SH-SY5Y (cell line): Measurements from ENCODE around the gene PSMB9.

Experiments used
- GATA2 ChIP-seq: IDR thresholded peaks from 2 replicates; pipeline ENCODE4 v1.6.1; 2011; ENCODE audit warnings: mild to moderate bottlenecking, low read depth, low read length
- GATA3 ChIP-seq: IDR thresholded peaks from 2 replicates; pipeline ENCODE4 v1.6.1; 2011; ENCODE audit warnings: low read depth, mild to moderate bottlenecking, low read length, moderate library complexity

The PSMB9 gene

GRCh38 chr6:32847004-32847403, 7.0 kb upstream of the PSMB9 start:
- TF ChIP-seq GATA3 (no peak), GATA2 (no peak)

DNA sequence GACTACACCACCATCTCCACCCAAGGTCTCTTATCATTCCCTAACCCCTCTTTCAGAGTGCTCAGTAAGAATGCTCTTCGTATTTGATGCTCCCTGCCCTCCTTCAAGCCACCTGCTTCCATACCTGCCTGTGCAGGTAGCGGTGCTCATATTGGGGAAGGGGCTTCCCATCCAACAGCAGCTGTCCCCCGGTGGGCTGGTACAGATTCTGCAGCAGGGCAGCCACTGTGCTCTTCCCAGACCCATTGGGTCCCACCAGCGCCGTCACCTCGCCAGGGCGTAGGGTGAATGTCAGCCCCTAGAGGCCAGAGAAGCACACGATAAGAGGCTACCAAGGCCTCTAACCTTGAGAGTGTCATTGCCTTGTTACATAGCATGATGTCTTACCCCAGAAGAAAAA, 6.2 kb upstream of the PSMB9 start:
- TF ChIP-seq GATA3, result no peak
- TF ChIP-seq GATA2, result no peak

GRCh38 chr6:32849126-32849525, 4.9 kb upstream of the PSMB9 start:
- TF ChIP-seq GATA3, result no peak
- no peak for TF ChIP-seq GATA2

GRCh38 chr6:32851025-32851424, 3.0 kb upstream of the PSMB9 start:
- TF ChIP-seq GATA2, result no peak
- no peak for TF ChIP-seq GATA3

- TF ChIP-seq GATA3 (no peak), GATA2 (no peak)
Measured at GRCh38 chr6:32852018-32852843, 1.8 kb upstream of the PSMB9 start.

GRCh38 chr6:32852844-32853540, 1.0 kb upstream of the PSMB9 start:
- TF ChIP-seq GATA2, result no peak
- no peak for TF ChIP-seq GATA3

GRCh38 chr6:32854376-32855178, 585 bp downstream of the PSMB9 start:
- no peak for TF ChIP-seq GATA3
- TF ChIP-seq GATA2, result no peak

DNA sequence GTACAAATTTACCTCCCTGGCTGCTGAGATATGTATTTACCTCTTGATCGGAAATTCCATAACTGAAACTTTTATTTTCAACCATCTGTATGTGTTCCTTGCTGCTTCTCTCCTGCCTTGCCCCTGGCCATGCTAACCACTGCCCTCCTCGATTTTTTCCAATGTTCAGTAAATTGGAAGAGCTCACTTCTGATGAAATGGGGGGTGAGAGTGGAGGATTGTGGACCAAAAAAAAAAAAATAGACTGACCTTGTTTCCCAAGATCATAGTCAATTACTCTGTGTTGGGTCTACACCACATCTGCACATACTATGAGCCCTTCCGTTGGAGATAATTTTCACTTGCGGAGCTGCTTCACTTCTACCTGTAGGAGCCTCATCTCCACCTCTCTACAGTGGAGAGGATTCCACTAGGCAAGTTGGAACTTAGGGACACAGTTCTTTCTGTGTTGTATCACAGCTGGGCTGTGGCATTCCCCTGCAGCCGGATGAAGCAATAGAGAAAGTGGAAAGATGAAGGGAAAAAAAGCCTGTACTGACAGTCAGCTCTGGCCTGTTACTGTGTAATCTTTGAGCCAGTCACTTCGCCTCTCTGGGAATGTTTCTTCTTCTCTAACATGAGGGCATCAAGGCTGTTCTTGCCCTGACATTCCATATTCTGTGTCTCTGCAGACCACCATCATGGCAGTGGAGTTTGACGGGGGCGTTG, 1.6 kb downstream of the PSMB9 start:
- TF ChIP-seq GATA3, result no peak
- no peak for TF ChIP-seq GATA2

GRCh38 chr6:32857156-32857891, 3.3 kb downstream of the PSMB9 start:
- TF ChIP-seq GATA2 (no peak), GATA3 (no peak)

DNA sequence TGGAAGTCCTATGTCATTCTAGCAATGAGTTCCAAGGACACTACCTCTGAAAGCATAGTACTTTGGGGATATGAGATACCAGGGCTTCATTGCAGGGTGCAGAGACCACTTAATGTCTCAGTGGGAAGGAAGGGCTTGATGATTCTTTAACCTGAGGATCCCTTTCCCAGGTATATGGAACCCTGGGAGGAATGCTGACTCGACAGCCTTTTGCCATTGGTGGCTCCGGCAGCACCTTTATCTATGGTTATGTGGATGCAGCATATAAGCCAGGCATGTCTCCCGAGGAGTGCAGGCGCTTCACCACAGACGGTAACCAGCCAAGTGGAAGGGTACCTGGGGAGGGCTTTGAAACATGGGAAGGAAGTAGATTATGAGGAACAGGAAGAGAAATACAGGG, 4.2 kb downstream of the PSMB9 start:
- TF ChIP-seq GATA3 (no peak), GATA2 (no peak)

- TF ChIP-seq GATA3, result no peak
- TF ChIP-seq GATA2, result no peak
Measured at GRCh38 chr6:32860674-32861073, 6.7 kb downstream of the PSMB9 start.

DNA sequence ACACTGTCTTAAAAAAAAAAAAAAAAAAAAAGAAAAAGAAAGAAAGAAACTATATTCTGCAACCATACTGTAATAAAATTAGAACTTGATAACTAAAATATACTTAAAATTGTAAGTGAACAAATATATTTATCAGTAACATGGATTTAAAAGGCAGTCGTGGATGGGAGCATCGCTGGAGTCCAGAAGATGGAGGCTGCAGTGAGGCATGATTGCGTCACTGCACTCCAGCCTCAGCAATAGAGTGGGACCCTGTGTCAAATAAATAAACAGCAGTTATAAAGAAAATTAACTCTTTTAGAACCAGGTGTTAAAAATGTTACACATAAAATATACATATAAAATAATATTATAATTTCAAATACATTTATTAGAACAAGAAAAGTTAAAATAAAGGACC, 8.7 kb downstream of the PSMB9 start:
- TF ChIP-seq GATA2 (no peak), GATA3 (no peak)
